GM19395 (cell line): ENCODE measurements around the gene MON1B.
"Not testable (repeated sequence)": the region's sequence is repeated elsewhere in the genome, so short reads cannot be mapped to it uniquely, and the experiment has no call there.

Source experiments
- ATAC-seq: cut with Tn5 transposase; IDR thresholded peaks from one replicate; pipeline ENCODE4 v1.9.1; 2021; ENCODE audit warnings: mild to moderate bottlenecking, moderate library complexity; ENCODE audit not compliant: unreplicated experiment

Gene MON1B

GRCh38 chr16:77238593-77238992 lies 47.6 kb downstream of the MON1B start:
- no peak for ATAC-seq

GRCh38 chr16:77242471-77242870 lies 51.5 kb downstream of the MON1B start:
- ATAC-seq = not testable (repeated sequence)

GRCh38 chr16:77246150-77246549 lies 55.2 kb downstream of the MON1B start:
- ATAC-seq = no peak

- ATAC-seq = no peak
These were observed 59.4 kb downstream of the MON1B start for GRCh38 chr16:77250400-77250799.
